Globus pallidus (tissue), 1 donor: ENCODE measurements around the gene MS4A8.

Experiments used
- DNase-seq: peaks from one replicate; pipeline ENCODE4 v3.0.0-alpha.2; 2015; ENCODE audit warnings: low spot score

MS4A8 gene

DNA sequence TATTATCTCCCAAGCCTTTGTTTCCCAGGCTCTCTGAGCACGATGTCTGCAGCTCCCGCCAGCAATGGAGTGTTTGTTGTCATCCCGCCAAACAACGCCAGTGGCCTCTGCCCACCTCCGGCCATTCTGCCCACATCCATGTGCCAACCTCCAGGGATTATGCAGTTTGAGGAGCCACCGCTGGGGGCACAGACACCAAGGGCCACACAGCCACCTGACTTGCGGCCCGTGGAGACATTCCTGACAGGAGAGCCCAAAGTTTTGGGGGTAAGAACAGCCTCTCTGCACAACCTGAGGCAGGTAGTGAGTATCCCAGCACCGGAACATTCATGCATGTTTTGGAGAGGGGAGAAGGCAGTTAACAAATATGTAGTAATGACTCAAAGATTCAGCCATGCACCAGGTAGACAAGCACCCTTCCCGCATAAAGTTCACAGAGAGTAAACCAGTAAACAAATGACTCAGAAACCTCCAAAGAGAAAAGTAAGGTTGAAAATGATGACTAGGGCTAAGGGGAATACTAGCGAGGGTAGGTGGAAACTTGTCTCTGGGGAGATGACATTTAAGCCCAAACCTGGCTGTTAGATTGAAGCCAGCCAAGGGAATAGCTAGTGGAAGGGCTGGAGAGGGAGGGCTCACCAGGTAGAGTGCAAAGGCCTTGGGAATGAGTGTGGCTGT, 64.4 kb downstream of the MS4A8 start:
- DNase-seq = no peak

DNA sequence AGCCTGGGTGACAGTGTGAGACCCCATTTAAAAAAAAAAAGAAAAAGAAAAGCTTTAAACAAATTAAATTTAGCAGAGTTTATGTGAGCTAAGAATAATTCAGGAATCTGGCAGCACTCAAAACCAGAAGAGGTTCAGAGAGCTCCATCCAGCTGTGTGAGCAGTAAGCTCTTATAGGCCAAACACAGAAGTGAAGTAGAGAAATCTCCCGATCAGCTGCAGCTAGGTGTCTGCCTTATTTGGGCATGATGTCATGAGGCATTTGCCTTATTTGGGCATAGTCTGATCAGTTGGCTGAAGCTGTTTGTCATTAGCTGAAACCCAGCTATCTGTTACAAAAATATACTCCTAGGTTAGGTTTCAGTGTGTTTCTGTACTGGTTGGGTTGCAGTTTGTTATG, 65.5 kb downstream of the MS4A8 start:
- no peak for DNase-seq

DNA sequence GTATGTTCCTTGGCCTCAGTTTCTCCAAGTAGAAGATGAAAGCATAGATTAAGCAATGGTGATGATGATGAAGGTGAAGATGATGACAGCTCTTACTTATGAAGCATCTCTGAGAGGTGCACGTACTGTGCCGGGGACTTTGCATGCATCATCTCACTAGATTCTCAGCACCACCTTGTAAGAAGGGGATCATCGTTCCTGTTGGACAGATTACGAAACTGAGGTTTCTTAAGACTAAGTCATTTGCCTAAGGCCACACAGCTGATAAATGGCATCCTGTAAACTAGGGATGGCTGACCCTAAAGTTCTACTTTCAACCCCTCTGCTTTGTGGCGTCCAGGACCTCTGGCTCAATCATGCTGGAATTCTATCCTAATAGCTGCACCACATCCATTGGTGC, 65.9 kb downstream of the MS4A8 start:
- DNase-seq = no peak
